ENCODE results near the gene ADD2.

- TF ChIP-seq, protein P1, sequence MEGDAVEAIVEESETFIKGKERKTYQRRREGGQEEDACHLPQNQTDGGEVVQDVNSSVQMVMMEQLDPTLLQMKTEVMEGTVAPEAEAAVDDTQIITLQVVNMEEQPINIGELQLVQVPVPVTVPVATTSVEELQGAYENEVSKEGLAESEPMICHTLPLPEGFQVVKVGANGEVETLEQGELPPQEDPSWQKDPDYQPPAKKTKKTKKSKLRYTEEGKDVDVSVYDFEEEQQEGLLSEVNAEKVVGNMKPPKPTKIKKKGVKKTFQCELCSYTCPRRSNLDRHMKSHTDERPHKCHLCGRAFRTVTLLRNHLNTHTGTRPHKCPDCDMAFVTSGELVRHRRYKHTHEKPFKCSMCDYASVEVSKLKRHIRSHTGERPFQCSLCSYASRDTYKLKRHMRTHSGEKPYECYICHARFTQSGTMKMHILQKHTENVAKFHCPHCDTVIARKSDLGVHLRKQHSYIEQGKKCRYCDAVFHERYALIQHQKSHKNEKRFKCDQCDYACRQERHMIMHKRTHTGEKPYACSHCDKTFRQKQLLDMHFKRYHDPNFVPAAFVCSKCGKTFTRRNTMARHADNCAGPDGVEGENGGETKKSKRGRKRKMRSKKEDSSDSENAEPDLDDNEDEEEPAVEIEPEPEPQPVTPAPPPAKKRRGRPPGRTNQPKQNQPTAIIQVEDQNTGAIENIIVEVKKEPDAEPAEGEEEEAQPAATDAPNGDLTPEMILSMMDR (conservative IDR thresholded peaks at IDR 0.05; ENCODE audit: low read depth, low read length), result no peak
- TF ChIP-seq EZH2 (IDR thresholded peaks at IDR 0.05; ENCODE audit: low read length, unreplicated experiment), result no peak
Observed at GRCh38 chr2:70767079-70767698, 811 bp downstream of the ADD2 start.

All from PC-3 (cell line).